ENCODE data around the gene ZNF367.

- TF ChIP-seq CTCF (IDR thresholded peaks at IDR 0.05; ENCODE audit: insufficient read depth, low read length) = no peak
- TF ChIP-seq REST (IDR thresholded peaks at IDR 0.05; ENCODE audit: insufficient replicate concordance, low read depth) = no peak
- no peak for TF ChIP-seq POLR2AphosphoS5 (IDR thresholded peaks at IDR 0.05; ENCODE audit: low read depth)
- TF ChIP-seq SPI1 (IDR thresholded peaks at IDR 0.05; ENCODE audit: borderline replicate concordance, low read depth) = no peak
- TF ChIP-seq GABPA (IDR thresholded peaks at IDR 0.05; ENCODE audit: low read depth) = no peak
Measured at GRCh38 chr9:96448546-96449170, 30.5 kb upstream of the ZNF367 start.

All from HL-60 (cell line).